Measurements from ENCODE around the gene WSCD1. TPM values are rescaled to one million over a fixed set of nuclear protein-coding genes. Genes with fewer than 3 reads are reported as not detected.

The WSCD1 gene
- total RNA-seq, 6 donors from 2014 or later = 1.0 to 17.5 (median 3.8) TPM

DNA sequence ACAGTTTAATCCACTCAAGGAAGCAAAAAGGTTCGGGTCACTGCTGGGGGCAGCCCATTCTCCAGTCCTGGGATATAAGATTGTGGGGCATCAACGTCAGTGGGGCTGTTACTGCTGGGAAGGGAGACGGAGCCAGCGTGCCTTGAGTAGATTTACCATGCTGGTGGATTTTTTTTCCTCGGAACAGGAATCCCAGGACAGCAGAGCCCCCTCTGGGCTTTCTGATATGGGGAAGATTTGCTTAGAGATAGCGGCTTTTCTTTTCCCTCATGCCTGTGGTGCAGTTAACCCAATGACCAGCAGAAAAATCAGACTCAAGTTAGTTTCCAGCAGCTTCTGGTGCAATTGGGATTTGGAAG, 35.4 kb downstream of the WSCD1 start:
- Histone ChIP-seq H3K9me3 (no peaks in the 10 kb centered on the region), H3K4me3 (no peak overlapping the region), H3K4me1 (no peaks in the 10 kb centered on the region), H3K36me3 (no peaks in the 10 kb centered on the region), H3K27ac (no peak overlapping the region), H3K27me3 (no peaks in the 10 kb centered on the region)
- DNase-seq (no peak), ATAC-seq (ENCODE audit: low FRiP score in 2 of 2) (no peak)
- 68 to 69% methylated on average over 6 of the region's 6 CpGs for WGBS, 2 donors
- TF ChIP-seq POLR2AphosphoS5 (IDR thresholded peaks at IDR 0.05) (no peak), EP300 (IDR thresholded peaks at IDR 0.05) (no peak), POLR2A (IDR thresholded peaks at IDR 0.05) (no peak)
- TF ChIP-seq, protein P1, sequence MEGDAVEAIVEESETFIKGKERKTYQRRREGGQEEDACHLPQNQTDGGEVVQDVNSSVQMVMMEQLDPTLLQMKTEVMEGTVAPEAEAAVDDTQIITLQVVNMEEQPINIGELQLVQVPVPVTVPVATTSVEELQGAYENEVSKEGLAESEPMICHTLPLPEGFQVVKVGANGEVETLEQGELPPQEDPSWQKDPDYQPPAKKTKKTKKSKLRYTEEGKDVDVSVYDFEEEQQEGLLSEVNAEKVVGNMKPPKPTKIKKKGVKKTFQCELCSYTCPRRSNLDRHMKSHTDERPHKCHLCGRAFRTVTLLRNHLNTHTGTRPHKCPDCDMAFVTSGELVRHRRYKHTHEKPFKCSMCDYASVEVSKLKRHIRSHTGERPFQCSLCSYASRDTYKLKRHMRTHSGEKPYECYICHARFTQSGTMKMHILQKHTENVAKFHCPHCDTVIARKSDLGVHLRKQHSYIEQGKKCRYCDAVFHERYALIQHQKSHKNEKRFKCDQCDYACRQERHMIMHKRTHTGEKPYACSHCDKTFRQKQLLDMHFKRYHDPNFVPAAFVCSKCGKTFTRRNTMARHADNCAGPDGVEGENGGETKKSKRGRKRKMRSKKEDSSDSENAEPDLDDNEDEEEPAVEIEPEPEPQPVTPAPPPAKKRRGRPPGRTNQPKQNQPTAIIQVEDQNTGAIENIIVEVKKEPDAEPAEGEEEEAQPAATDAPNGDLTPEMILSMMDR (IDR thresholded peaks at IDR 0.05) = no peak

DNA sequence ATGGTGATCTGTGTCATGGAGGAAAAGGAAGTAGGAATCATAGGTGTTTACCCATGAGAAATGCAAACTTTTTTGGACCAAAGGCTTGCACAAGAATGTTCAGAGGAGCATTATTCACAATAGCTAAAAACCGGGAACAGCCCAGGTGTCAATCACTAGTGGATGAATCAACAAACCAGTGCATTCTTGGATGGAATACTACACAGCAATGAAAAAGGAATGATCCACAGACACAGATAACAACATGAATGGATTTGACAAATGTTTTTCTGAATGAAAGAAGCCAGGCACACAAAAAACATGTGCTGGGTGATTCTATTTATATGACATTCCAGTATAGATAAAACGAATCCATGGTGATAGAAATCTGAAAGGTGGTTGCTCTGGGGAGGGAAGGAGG, 36.0 kb downstream of the WSCD1 start:
- WGBS, 2 donors = 82 to 84% methylated on average over 2 of the region's 2 CpGs
- H3K36me3 ChIP-seq = no peaks in the 10 kb centered on the region
- no peaks in the 10 kb centered on the region for H3K4me1 ChIP-seq

DNA sequence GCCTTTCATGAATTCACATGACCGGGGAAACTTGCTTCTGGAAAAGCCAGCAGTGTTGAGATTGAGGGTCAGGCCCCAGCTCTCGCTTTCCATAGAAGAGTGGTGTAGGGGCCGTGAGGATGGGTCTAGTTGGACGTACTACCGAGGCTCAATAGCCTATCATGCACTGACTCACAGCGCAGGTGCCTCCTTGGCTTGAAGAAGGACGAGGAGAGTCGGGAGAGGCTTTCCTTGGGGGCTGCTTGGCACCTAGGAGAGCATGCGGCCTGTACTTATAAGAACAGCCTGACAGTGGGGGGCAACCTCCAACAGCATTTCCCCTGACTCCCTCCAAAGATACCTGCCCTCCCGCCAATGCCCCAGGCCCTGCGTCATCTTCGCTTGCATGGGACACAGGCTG, 37.6 kb downstream of the WSCD1 start:
- Histone ChIP-seq H3K4me3 (no peak overlapping the region), H3K36me3 (no peaks in the 10 kb centered on the region), H3K27ac (no peak overlapping the region), H3K4me1 (no peaks in the 10 kb centered on the region), H3K27me3 (no peaks in the 10 kb centered on the region), H3K9me3 (no peaks in the 10 kb centered on the region)
- no peak for DNase-seq
- TF ChIP-seq EP300 (IDR thresholded peaks at IDR 0.05) (no peak), POLR2A (IDR thresholded peaks at IDR 0.05) (no peak), POLR2AphosphoS5 (IDR thresholded peaks at IDR 0.05) (no peak)
- TF ChIP-seq, protein P1 (IDR thresholded peaks at IDR 0.05) = no peak
- 93 to 96% methylated on average over 12 of the region's 12 CpGs for WGBS, 2 donors
- no peak for ATAC-seq (ENCODE audit: low FRiP score in 2 of 2)

More for the DNA sequence above, 36.0 kb downstream of the WSCD1 start:
- Histone ChIP-seq H3K9me3 (no peaks in the 10 kb centered on the region), H3K27ac (no peak overlapping the region), H3K4me3 (no peak overlapping the region), H3K27me3 (no peaks in the 10 kb centered on the region)
- TF ChIP-seq EP300 (IDR thresholded peaks at IDR 0.05) = no peak
- TF ChIP-seq POLR2A (IDR thresholded peaks at IDR 0.05) = no peak
- TF ChIP-seq POLR2AphosphoS5 (IDR thresholded peaks at IDR 0.05) = no peak
- TF ChIP-seq, protein P1 (IDR thresholded peaks at IDR 0.05) = no peak
- DNase-seq = no peak
- no peak for ATAC-seq (ENCODE audit: low FRiP score in 2 of 2)

DNA sequence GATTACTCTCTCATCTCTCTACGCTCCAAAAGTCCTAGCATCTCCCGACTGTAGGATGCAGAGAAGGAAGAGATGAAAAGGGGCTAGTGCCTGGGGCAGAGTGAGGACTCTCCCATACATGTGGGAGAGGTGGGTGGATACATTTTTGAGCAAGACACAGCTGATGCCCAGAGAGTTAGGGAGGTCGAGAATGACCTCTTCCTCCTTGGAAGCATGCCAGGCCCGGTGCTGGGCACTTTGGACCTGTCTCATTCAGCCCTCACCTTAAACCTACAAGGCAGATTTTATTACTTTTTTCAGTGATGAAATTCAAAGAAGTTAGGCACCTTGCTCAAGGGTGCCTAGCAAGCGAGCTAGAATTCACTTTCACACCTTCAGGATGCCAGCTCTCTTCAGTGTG, 38.2 kb downstream of the WSCD1 start:
- Histone ChIP-seq H3K27ac (no peak overlapping the region), H3K4me3 (no peak overlapping the region), H3K36me3 (no peaks in the 10 kb centered on the region), H3K27me3 (no peaks in the 10 kb centered on the region), H3K4me1 (no peaks in the 10 kb centered on the region), H3K9me3 (no peaks in the 10 kb centered on the region)
- 76 to 80% methylated on average over 4 to 5 of the region's 5 CpGs for WGBS, 2 donors
- no peak for DNase-seq
- TF ChIP-seq POLR2AphosphoS5 (IDR thresholded peaks at IDR 0.05) (no peak), POLR2A (IDR thresholded peaks at IDR 0.05) (no peak), EP300 (IDR thresholded peaks at IDR 0.05) (no peak)
- TF ChIP-seq, protein P1 (IDR thresholded peaks at IDR 0.05) = no peak
- ATAC-seq (ENCODE audit: low FRiP score in 2 of 2) = no peak

DNA sequence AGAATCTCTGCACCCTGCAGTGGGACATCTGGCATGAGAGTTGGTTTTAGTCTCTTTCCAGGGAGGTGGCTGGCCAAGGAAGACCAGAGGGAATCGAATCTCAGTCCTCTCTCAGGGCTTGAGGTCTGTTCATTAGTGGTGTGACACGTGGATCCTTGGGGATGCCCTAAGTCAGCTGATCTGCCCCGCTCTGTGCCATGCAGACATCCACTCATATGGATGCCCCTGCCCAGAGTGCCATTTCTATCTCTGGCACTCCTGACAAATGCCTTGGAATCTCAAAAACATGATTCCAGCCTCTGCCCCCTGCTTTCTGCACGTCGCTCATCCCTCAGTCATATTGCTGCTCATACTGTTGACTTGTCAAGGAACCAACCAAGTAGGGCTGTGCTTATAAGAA, 38.8 kb downstream of the WSCD1 start:
- Histone ChIP-seq H3K27ac (no peak overlapping the region), H3K4me1 (no peaks in the 10 kb centered on the region), H3K9me3 (no peaks in the 10 kb centered on the region), H3K36me3 (no peaks in the 10 kb centered on the region), H3K27me3 (no peaks in the 10 kb centered on the region), H3K4me3 (no peak overlapping the region)
- ATAC-seq (ENCODE audit: low FRiP score in 2 of 2) (no peak), DNase-seq (no peak)
- TF ChIP-seq, protein P1 (IDR thresholded peaks at IDR 0.05) = no peak
- TF ChIP-seq POLR2A (IDR thresholded peaks at IDR 0.05) = no peak
- no peak for TF ChIP-seq EP300 (IDR thresholded peaks at IDR 0.05)
- no peak for TF ChIP-seq POLR2AphosphoS5 (IDR thresholded peaks at IDR 0.05)
- 75 to 89% methylated on average over 5 of the region's 5 CpGs for WGBS, 2 donors

Data from upper lobe of left lung (tissue), 6 donors.